ENCODE results near the gene CYB5D1.

The CYB5D1 gene

DNA sequence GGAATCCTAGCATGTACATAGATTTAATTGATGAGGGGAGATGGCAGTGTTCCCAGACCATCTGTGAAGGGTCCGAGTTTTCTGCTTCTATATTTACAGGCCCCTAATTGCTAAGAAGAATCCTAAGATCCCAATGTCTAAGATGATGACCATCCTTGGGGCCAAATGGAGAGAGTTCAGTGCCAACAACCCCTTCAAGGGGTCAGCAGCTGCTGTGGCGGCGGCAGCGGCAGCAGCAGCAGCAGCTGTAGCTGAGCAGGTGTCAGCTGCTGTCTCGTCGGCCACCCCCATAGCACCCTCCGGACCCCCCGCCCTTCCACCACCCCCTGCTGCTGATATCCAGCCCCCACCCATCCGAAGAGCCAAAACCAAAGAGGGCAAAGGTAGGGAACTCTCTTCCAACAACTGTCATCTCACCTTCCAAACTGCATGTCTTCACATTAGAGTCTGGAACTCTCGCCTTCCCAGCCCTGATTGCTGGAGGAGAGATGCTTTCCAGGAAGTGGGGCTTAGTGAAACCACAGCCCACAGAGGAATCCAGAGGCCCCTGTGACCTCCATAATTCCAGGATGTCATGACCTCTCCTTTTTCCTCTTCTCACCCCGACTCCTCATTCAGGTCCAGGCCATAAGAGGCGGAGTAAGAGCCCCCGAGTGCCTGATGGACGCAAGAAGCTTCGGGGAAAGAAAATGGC, 35.5 kb downstream of the CYB5D1 start:
- Histone ChIP-seq H4K20me1 (ENCODE audit: low read depth, low read length) (no peaks in the 10 kb centered on the region), H3K36me3 (ENCODE audit: low read length) (peaks cover 12% of the 10 kb centered on the region; the same call in 1 of the 2 replicates)
- TF ChIP-seq, protein P1, sequence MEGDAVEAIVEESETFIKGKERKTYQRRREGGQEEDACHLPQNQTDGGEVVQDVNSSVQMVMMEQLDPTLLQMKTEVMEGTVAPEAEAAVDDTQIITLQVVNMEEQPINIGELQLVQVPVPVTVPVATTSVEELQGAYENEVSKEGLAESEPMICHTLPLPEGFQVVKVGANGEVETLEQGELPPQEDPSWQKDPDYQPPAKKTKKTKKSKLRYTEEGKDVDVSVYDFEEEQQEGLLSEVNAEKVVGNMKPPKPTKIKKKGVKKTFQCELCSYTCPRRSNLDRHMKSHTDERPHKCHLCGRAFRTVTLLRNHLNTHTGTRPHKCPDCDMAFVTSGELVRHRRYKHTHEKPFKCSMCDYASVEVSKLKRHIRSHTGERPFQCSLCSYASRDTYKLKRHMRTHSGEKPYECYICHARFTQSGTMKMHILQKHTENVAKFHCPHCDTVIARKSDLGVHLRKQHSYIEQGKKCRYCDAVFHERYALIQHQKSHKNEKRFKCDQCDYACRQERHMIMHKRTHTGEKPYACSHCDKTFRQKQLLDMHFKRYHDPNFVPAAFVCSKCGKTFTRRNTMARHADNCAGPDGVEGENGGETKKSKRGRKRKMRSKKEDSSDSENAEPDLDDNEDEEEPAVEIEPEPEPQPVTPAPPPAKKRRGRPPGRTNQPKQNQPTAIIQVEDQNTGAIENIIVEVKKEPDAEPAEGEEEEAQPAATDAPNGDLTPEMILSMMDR (IDR thresholded peaks at IDR 0.05; ENCODE audit: insufficient read depth, low read length, poor library complexity, severe bottlenecking) = no peak
- no peak for TF ChIP-seq EZH2phosphoT487 (conservative IDR thresholded peaks at IDR 0.05; ENCODE audit: low read length)

DNA sequence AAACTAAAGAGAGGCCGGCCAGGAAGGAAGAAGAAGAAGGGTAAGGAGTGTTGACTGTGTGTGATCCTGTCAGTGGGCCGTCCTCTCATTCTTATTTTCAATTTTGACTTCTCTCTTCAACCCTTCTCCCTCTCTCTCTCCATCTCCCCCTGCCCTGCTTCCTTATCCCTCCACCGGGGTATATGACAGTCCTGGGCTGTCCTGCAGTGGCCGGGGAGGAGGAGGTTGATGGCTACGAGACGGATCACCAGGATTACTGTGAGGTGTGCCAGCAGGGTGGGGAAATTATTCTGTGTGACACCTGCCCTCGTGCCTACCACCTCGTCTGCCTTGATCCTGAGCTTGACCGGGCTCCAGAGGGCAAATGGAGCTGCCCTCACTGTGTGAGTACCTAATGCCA, 36.4 kb downstream of the CYB5D1 start:
- H3K4me2 ChIP-seq (ENCODE audit: low read depth, low read length, poor library complexity, severe bottlenecking) = no peak overlapping the region
- H3K27ac ChIP-seq (ENCODE audit: low read depth, low read length) = no peak overlapping the region
- H3K36me3 ChIP-seq (ENCODE audit: low read length) = peaks cover 16% of the 10 kb centered on the region; the same call in 1 of the 2 replicates
- no peaks in the 10 kb centered on the region for H4K20me1 ChIP-seq (ENCODE audit: low read depth, low read length)
- TF ChIP-seq, protein P1 (IDR thresholded peaks at IDR 0.05; ENCODE audit: insufficient read depth, low read length, poor library complexity, severe bottlenecking) = no peak
- TF ChIP-seq EZH2phosphoT487 (conservative IDR thresholded peaks at IDR 0.05; ENCODE audit: low read length) = no peak
- H3K79me2 ChIP-seq (ENCODE audit: insufficient read depth, low read length) = peaks cover 3% of the 10 kb centered on the region; the same call in 1 of the 2 replicates
- H3K9me3 ChIP-seq (ENCODE audit: insufficient read depth, low read length) = no peaks in the 10 kb centered on the region
- no peaks in the 10 kb centered on the region for H3F3A ChIP-seq (ENCODE audit: insufficient read depth)
- H3K9me2 ChIP-seq (replicated peaks; ENCODE audit: insufficient read depth, low read length) = no peaks in the 10 kb centered on the region
- H3K9ac ChIP-seq (ENCODE audit: low read length) = no peak overlapping the region
- no peak overlapping the region for H3K4me3 ChIP-seq (ENCODE audit: insufficient read depth, low read length, poor library complexity, severe bottlenecking)
- H2AFZ ChIP-seq (ENCODE audit: low read depth, low read length, severe bottlenecking) = no peak overlapping the region
- no peaks in the 10 kb centered on the region for H3K27me3 ChIP-seq (ENCODE audit: low read length)

More for the DNA sequence above, 35.5 kb downstream of the CYB5D1 start:
- H3K9me3 ChIP-seq (ENCODE audit: insufficient read depth, low read length) = no peaks in the 10 kb centered on the region
- H3K27ac ChIP-seq (ENCODE audit: low read depth, low read length) = no peak overlapping the region
- H3K4me3 ChIP-seq (ENCODE audit: insufficient read depth, low read length, poor library complexity, severe bottlenecking) = no peak overlapping the region
- H3K9me2 ChIP-seq (replicated peaks; ENCODE audit: insufficient read depth, low read length) = no peaks in the 10 kb centered on the region
- peaks cover 12% of the 10 kb centered on the region; the same call in 1 of the 2 replicates for H3K79me2 ChIP-seq (ENCODE audit: insufficient read depth, low read length)
- no peak overlapping the region for H3K4me2 ChIP-seq (ENCODE audit: low read depth, low read length, poor library complexity, severe bottlenecking)
- no peaks in the 10 kb centered on the region for H3F3A ChIP-seq (ENCODE audit: insufficient read depth)
- no peaks in the 10 kb centered on the region for H3K27me3 ChIP-seq (ENCODE audit: low read length)
- H3K9ac ChIP-seq (ENCODE audit: low read length) = no peak overlapping the region
- H2AFZ ChIP-seq (ENCODE audit: low read depth, low read length, severe bottlenecking) = no peak overlapping the region

DNA sequence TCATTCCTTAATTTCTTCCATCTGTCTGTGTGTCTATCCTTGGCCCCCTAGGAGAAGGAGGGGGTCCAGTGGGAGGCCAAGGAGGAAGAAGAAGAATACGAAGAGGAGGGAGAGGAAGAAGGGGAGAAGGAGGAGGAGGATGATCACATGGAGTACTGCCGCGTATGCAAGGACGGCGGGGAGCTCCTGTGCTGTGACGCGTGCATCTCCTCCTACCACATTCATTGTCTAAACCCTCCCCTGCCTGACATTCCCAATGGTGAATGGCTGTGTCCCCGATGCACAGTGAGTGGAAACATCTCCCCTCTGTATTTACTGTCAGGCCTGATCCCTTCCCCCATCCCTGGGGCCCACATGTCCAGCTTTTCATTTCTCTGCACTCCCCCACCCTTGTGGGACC, 37.1 kb downstream of the CYB5D1 start:
- Histone ChIP-seq H3K4me2 (ENCODE audit: low read depth, low read length, poor library complexity, severe bottlenecking) (no peak overlapping the region), H3K9me3 (ENCODE audit: insufficient read depth, low read length) (no peaks in the 10 kb centered on the region), H3K27ac (ENCODE audit: low read depth, low read length) (no peak overlapping the region), H3K9ac (ENCODE audit: low read length) (no peak overlapping the region), H3K27me3 (ENCODE audit: low read length) (no peaks in the 10 kb centered on the region), H3K4me3 (ENCODE audit: insufficient read depth, low read length, poor library complexity, severe bottlenecking) (no peak overlapping the region), H3K36me3 (ENCODE audit: low read length) (peaks cover 16% of the 10 kb centered on the region; the same call in 1 of the 2 replicates), H2AFZ (ENCODE audit: low read depth, low read length, severe bottlenecking) (no peak overlapping the region), H3F3A (ENCODE audit: insufficient read depth) (no peaks in the 10 kb centered on the region), H3K9me2 (replicated peaks; ENCODE audit: insufficient read depth, low read length) (no peaks in the 10 kb centered on the region), H4K20me1 (ENCODE audit: low read depth, low read length) (no peaks in the 10 kb centered on the region), H3K79me2 (ENCODE audit: insufficient read depth, low read length) (no peaks in the 10 kb centered on the region)
- TF ChIP-seq, protein P1 (IDR thresholded peaks at IDR 0.05; ENCODE audit: insufficient read depth, low read length, poor library complexity, severe bottlenecking) = no peak
- TF ChIP-seq EZH2phosphoT487 (conservative IDR thresholded peaks at IDR 0.05; ENCODE audit: low read length) = no peak
